Measurements from ENCODE around the gene NOP56.
"Not testable (repeated sequence)": the region's sequence is repeated elsewhere in the genome, so short reads cannot be mapped to it uniquely, and the experiment has no call there.

The NOP56 gene

GRCh38 chr20:2652724-2653555, 508 bp downstream of the NOP56 start:
- peak; percentile 68 for DNase-seq

- DNase-seq, result no peak
Observed at GRCh38 chr20:2653556-2654383, 1.3 kb downstream of the NOP56 start.

- DNase-seq, result no peak
Observed at GRCh38 chr20:2654384-2654822, 2.0 kb downstream of the NOP56 start.

GRCh38 chr20:2654831-2655230, 2.4 kb downstream of the NOP56 start:
- no peak for DNase-seq

- DNase-seq, result no peak
Observed at GRCh38 chr20:2655331-2656116, 3.1 kb downstream of the NOP56 start.

GRCh38 chr20:2656471-2657117, 4.2 kb downstream of the NOP56 start:
- DNase-seq, result no peak

- no peak for DNase-seq
Observed at GRCh38 chr20:2657241-2657640, 4.8 kb downstream of the NOP56 start.

GRCh38 chr20:2657674-2658073, 5.2 kb downstream of the NOP56 start:
- DNase-seq, result no peak

GRCh38 chr20:2658414-2659354, 6.3 kb downstream of the NOP56 start:
- no peak for DNase-seq

GRCh38 chr20:2659547-2659946, 7.1 kb downstream of the NOP56 start:
- DNase-seq, result no peak

GRCh38 chr20:2663364-2663886, 11.0 kb downstream of the NOP56 start:
- DNase-seq, result no peak

GRCh38 chr20:2663887-2664719, 11.7 kb downstream of the NOP56 start, which contains the start of gene IDH3B:
Gene IDH3B (minus strand): TSS chr20:2664216. CDS start chr20:2664188, 28 bp downstream.
- DNase-seq, result peak; percentile 95

GRCh38 chr20:2671977-2672376, 19.5 kb downstream of the NOP56 start:
- no peak for DNase-seq

- DNase-seq, result no peak
Observed at GRCh38 chr20:2672446-2672845, 20.0 kb downstream of the NOP56 start.

GRCh38 chr20:2673453-2673852, 21.0 kb downstream of the NOP56 start:
- no peak for DNase-seq

- DNase-seq, result no peak
Observed at GRCh38 chr20:2680046-2680445, 27.6 kb downstream of the NOP56 start.

- DNase-seq, result not testable (repeated sequence)
Observed at GRCh38 chr20:2682040-2682439, 29.6 kb downstream of the NOP56 start.

- DNase-seq, result not testable (repeated sequence)
Observed at GRCh38 chr20:2684817-2685216, 32.4 kb downstream of the NOP56 start.

GRCh38 chr20:2687514-2687913, 35.1 kb downstream of the NOP56 start:
- no peak for DNase-seq

GRCh38 chr20:2688041-2688591, 35.7 kb downstream of the NOP56 start:
- DNase-seq, result peak; percentile 20
